ENCODE data around the gene TUBGCP2.

Gene TUBGCP2

GRCh38 chr10:133308421-133309099 lies at the start of gene TUBGCP2, which contains the start of gene ZNF511:
Gene TUBGCP2, minus strand, starts transcription at chr10:133308872. Its CDS starts 5,931 bp downstream, at chr10:133302941.
Gene ZNF511, plus strand, starts transcription at chr10:133308914. Its CDS starts 30 bp downstream, at chr10:133308944.
- Histone ChIP-seq H3K9ac (ENCODE audit: low read length in 5 of 5) (peak within 1 kb of the TSS; percentile 73 to 98 (median 95)), H3K27me3 (ENCODE audit: control insufficient read depth in 5 of 5, insufficient read depth in 4 of 5, low read length in 5 of 5) (no peaks in the 10 kb centered on the region), H3K9me3 (ENCODE audit: control insufficient read depth in 5 of 5, low read length in 5 of 5) (no peaks in the 10 kb centered on the region), H3K27ac (ENCODE audit: low read depth, low read length) (peak within 1 kb of the TSS; percentile 77), H3K4me3 (ENCODE audit: low read depth in 1 of 5, low read length in 5 of 5) (peak within 1 kb of the TSS; percentile 70 to 93 (median 86)), H3K4me1 (ENCODE audit: control insufficient read depth in 5 of 5, insufficient read depth in 5 of 5, low read length in 5 of 5) (peaks cover 5 to 33% (median 27%) of the 10 kb centered on the region in 5 donors), H3K36me3 (ENCODE audit: control insufficient read depth in 5 of 5, insufficient read depth in 5 of 5, low read length in 5 of 5) (peaks cover 0 to 32% (median 30%) of the 10 kb centered on the region in 5 donors)

- Histone ChIP-seq H3K27ac (ENCODE audit: low read depth, low read length) (no peak within 1 kb of the TSS), H3K9ac (ENCODE audit: low read length in 5 of 5) (peak within 1 kb of the TSS in 4 of 5 donors; percentile 51 to 73 (median 67)), H3K4me3 (ENCODE audit: low read depth in 1 of 5, low read length in 5 of 5) (peak within 1 kb of the TSS in 4 of 5 donors; percentile 62 to 70 (median 67)), H3K9me3 (ENCODE audit: control insufficient read depth in 5 of 5, low read length in 5 of 5) (peaks cover 0 to 2% (median 0%) of the 10 kb centered on the region in 5 donors), H3K36me3 (ENCODE audit: control insufficient read depth in 5 of 5, insufficient read depth in 5 of 5, low read length in 5 of 5) (peaks cover 0 to 21% (median 10%) of the 10 kb centered on the region in 5 donors), H3K27me3 (ENCODE audit: control insufficient read depth in 5 of 5, insufficient read depth in 4 of 5, low read length in 5 of 5) (no peaks in the 10 kb centered on the region), H3K4me1 (ENCODE audit: control insufficient read depth in 5 of 5, insufficient read depth in 5 of 5, low read length in 5 of 5) (peaks cover 0 to 43% (median 18%) of the 10 kb centered on the region in 5 donors)
These were observed 48.9 kb upstream of the TUBGCP2 start, which contains the start of gene FUOM for GRCh38 chr10:133357285-133358161. Gene FUOM, minus strand, starts transcription at chr10:133358019. Its CDS starts 12 bp downstream, at chr10:133358007.

- Histone ChIP-seq H3K4me1 (ENCODE audit: control insufficient read depth in 5 of 5, insufficient read depth in 5 of 5, low read length in 5 of 5) (peaks cover 0 to 43% (median 18%) of the 10 kb centered on the region in 5 donors), H3K27me3 (ENCODE audit: control insufficient read depth in 5 of 5, insufficient read depth in 4 of 5, low read length in 5 of 5) (peaks cover 0 to under 1% (median 0%) of the 10 kb centered on the region in 5 donors), H3K9ac (ENCODE audit: low read length in 5 of 5) (peak overlapping the region in 4 of 5 donors; percentile 51 to 73 (median 67)), H3K9me3 (ENCODE audit: control insufficient read depth in 5 of 5, low read length in 5 of 5) (peaks cover 0 to 2% (median 0%) of the 10 kb centered on the region in 5 donors), H3K4me3 (ENCODE audit: low read depth in 1 of 5, low read length in 5 of 5) (peak overlapping the region in 4 of 5 donors; percentile 62 to 70 (median 67)), H3K36me3 (ENCODE audit: control insufficient read depth in 5 of 5, insufficient read depth in 5 of 5, low read length in 5 of 5) (peaks cover 0 to 13% (median 2%) of the 10 kb centered on the region in 5 donors), H3K27ac (ENCODE audit: low read depth, low read length) (no peak overlapping the region)
These were observed 48.0 kb upstream of the TUBGCP2 start for GRCh38 chr10:133356549-133357284.

- H3K4me3 ChIP-seq (ENCODE audit: low read depth in 1 of 5, low read length in 5 of 5): no peak overlapping the region
- H3K27me3 ChIP-seq (ENCODE audit: control insufficient read depth in 5 of 5, insufficient read depth in 4 of 5, low read length in 5 of 5): peaks cover 0 to 4% (median 0%) of the 10 kb centered on the region in 5 donors
- peaks cover 0 to 2% (median 0%) of the 10 kb centered on the region in 5 donors for H3K9me3 ChIP-seq (ENCODE audit: control insufficient read depth in 5 of 5, low read length in 5 of 5)
- no peak overlapping the region for H3K27ac ChIP-seq (ENCODE audit: low read depth, low read length)
- peaks cover 0 to 45% (median 18%) of the 10 kb centered on the region in 5 donors for H3K4me1 ChIP-seq (ENCODE audit: control insufficient read depth in 5 of 5, insufficient read depth in 5 of 5, low read length in 5 of 5)
- peak overlapping the region in 2 of 5 donors; percentile 37 to 41 for H3K9ac ChIP-seq (ENCODE audit: low read length in 5 of 5)
- peaks cover 0 to 9% (median 0%) of the 10 kb centered on the region in 5 donors for H3K36me3 ChIP-seq (ENCODE audit: control insufficient read depth in 5 of 5, insufficient read depth in 5 of 5, low read length in 5 of 5)
These were observed 47.3 kb upstream of the TUBGCP2 start for GRCh38 chr10:133355991-133356390.

GRCh38 chr10:133355266-133355665 lies 46.6 kb upstream of the TUBGCP2 start:
- Histone ChIP-seq H3K9me3 (ENCODE audit: control insufficient read depth in 5 of 5, low read length in 5 of 5) (no peaks in the 10 kb centered on the region), H3K9ac (ENCODE audit: low read length in 5 of 5) (no peak overlapping the region), H3K4me1 (ENCODE audit: control insufficient read depth in 5 of 5, insufficient read depth in 5 of 5, low read length in 5 of 5) (peaks cover 0 to 50% (median 20%) of the 10 kb centered on the region in 5 donors), H3K36me3 (ENCODE audit: control insufficient read depth in 5 of 5, insufficient read depth in 5 of 5, low read length in 5 of 5) (peaks cover 0 to 9% (median 0%) of the 10 kb centered on the region in 5 donors), H3K4me3 (ENCODE audit: low read depth in 1 of 5, low read length in 5 of 5) (no peak overlapping the region), H3K27me3 (ENCODE audit: control insufficient read depth in 5 of 5, insufficient read depth in 4 of 5, low read length in 5 of 5) (peaks cover under 1 to 11% (median 4%) of the 10 kb centered on the region in 5 donors), H3K27ac (ENCODE audit: low read depth, low read length) (no peak overlapping the region)

GRCh38 chr10:133354672-133355240 lies 46.1 kb upstream of the TUBGCP2 start:
- peaks cover 6 to 14% (median 9%) of the 10 kb centered on the region in 5 donors for H3K27me3 ChIP-seq (ENCODE audit: control insufficient read depth in 5 of 5, insufficient read depth in 4 of 5, low read length in 5 of 5)
- H3K9me3 ChIP-seq (ENCODE audit: control insufficient read depth in 5 of 5, low read length in 5 of 5): no peaks in the 10 kb centered on the region

GRCh38 chr10:133353988-133354605 lies 45.4 kb upstream of the TUBGCP2 start:
- Histone ChIP-seq H3K4me1 (ENCODE audit: control insufficient read depth in 5 of 5, insufficient read depth in 5 of 5, low read length in 5 of 5) (peaks cover 0 to 39% (median 20%) of the 10 kb centered on the region in 5 donors), H3K36me3 (ENCODE audit: control insufficient read depth in 5 of 5, insufficient read depth in 5 of 5, low read length in 5 of 5) (peaks cover 0 to 9% (median 0%) of the 10 kb centered on the region in 5 donors), H3K9ac (ENCODE audit: low read length in 5 of 5) (no peak overlapping the region), H3K27me3 (ENCODE audit: control insufficient read depth in 5 of 5, insufficient read depth in 4 of 5, low read length in 5 of 5) (peaks cover 6 to 19% (median 15%) of the 10 kb centered on the region in 5 donors), H3K27ac (ENCODE audit: low read depth, low read length) (no peak overlapping the region), H3K9me3 (ENCODE audit: control insufficient read depth in 5 of 5, low read length in 5 of 5) (no peaks in the 10 kb centered on the region), H3K4me3 (ENCODE audit: low read depth in 1 of 5, low read length in 5 of 5) (no peak overlapping the region)

More at GRCh38 chr10:133354672-133355240, 46.1 kb upstream of the TUBGCP2 start:
- H3K36me3 ChIP-seq (ENCODE audit: control insufficient read depth in 5 of 5, insufficient read depth in 5 of 5, low read length in 5 of 5): peaks cover 0 to 9% (median 0%) of the 10 kb centered on the region in 5 donors
- peaks cover 0 to 46% (median 20%) of the 10 kb centered on the region in 5 donors for H3K4me1 ChIP-seq (ENCODE audit: control insufficient read depth in 5 of 5, insufficient read depth in 5 of 5, low read length in 5 of 5)
- no peak overlapping the region for H3K9ac ChIP-seq (ENCODE audit: low read length in 5 of 5)
- H3K27ac ChIP-seq (ENCODE audit: low read depth, low read length): no peak overlapping the region
- H3K4me3 ChIP-seq (ENCODE audit: low read depth in 1 of 5, low read length in 5 of 5): no peak overlapping the region

- H3K4me1 ChIP-seq (ENCODE audit: control insufficient read depth in 5 of 5, insufficient read depth in 5 of 5, low read length in 5 of 5): peaks cover 0 to 33% (median 20%) of the 10 kb centered on the region in 5 donors
- no peak overlapping the region for H3K27ac ChIP-seq (ENCODE audit: low read depth, low read length)
- no peaks in the 10 kb centered on the region for H3K9me3 ChIP-seq (ENCODE audit: control insufficient read depth in 5 of 5, low read length in 5 of 5)
- peaks cover 0 to 9% (median 0%) of the 10 kb centered on the region in 5 donors for H3K36me3 ChIP-seq (ENCODE audit: control insufficient read depth in 5 of 5, insufficient read depth in 5 of 5, low read length in 5 of 5)
- H3K4me3 ChIP-seq (ENCODE audit: low read depth in 1 of 5, low read length in 5 of 5): no peak overlapping the region
- no peak overlapping the region for H3K9ac ChIP-seq (ENCODE audit: low read length in 5 of 5)
- H3K27me3 ChIP-seq (ENCODE audit: control insufficient read depth in 5 of 5, insufficient read depth in 4 of 5, low read length in 5 of 5): peaks cover 6 to 20% (median 17%) of the 10 kb centered on the region in 5 donors
These were observed 44.7 kb upstream of the TUBGCP2 start for GRCh38 chr10:133353202-133353959.
